Measurements from ENCODE around the gene BICC1. TPM values are rescaled to one million over a fixed set of nuclear protein-coding genes. Genes with fewer than 3 reads are reported as not detected.

BICC1 gene
- total RNA-seq, 1 donor from 2014 or later: 0.41 TPM

- no peak overlapping the region for H3K9ac ChIP-seq
- DNase-seq (ENCODE audit: low spot score): peak; percentile 20
- H3K27me3 ChIP-seq: peaks cover 85% of the 10 kb centered on the region
- no peaks in the 10 kb centered on the region for H3K9me3 ChIP-seq (ENCODE audit: low read depth)
- Mint-ChIP-seq H3K36me3 (no peaks in the 10 kb centered on the region), H3K4me1 (peaks cover 13% of the 10 kb centered on the region), H3K27me3 (ENCODE audit: insufficient read depth, low read depth) (no peaks in the 10 kb centered on the region), H3K9me3 (no peaks in the 10 kb centered on the region), H3K27ac (no peak overlapping the region), H3K4me3 (peak overlapping the region; percentile 89)
- no peaks in the 10 kb centered on the region for H3K79me2 ChIP-seq (ENCODE audit: low read depth)
- peak overlapping the region; percentile 80 for H3K4me2 ChIP-seq
- no peaks in the 10 kb centered on the region for H3K36me3 ChIP-seq
- no peak overlapping the region for H3K27ac ChIP-seq
- TF ChIP-seq EZH2 (IDR thresholded peaks at IDR 0.05): peak; percentile 41
- TF ChIP-seq EZH2phosphoT487 (IDR thresholded peaks at IDR 0.05): no peak
- peak overlapping the region; percentile 88 for H3K4me3 ChIP-seq
- H3K4me1 ChIP-seq: no peaks in the 10 kb centered on the region
- no peak overlapping the region for H2AFZ ChIP-seq (replicated peaks)
- H3F3A ChIP-seq (ENCODE audit: low read depth): peaks cover 5% of the 10 kb centered on the region
- peaks cover 9% of the 10 kb centered on the region for H4K20me1 ChIP-seq (ENCODE audit: low read depth)
These were observed 744 bp upstream of the BICC1 start for GRCh38 chr10:58511765-58512490.

GRCh38 chr10:58513188-58514110 is 777 bp downstream of the BICC1 start:
- Mint-ChIP-seq H3K27ac (no peak overlapping the region), H3K36me3 (no peaks in the 10 kb centered on the region), H3K4me3 (peak overlapping the region; percentile 91), H3K9me3 (no peaks in the 10 kb centered on the region), H3K27me3 (ENCODE audit: insufficient read depth, low read depth) (no peaks in the 10 kb centered on the region), H3K4me1 (peaks cover 13% of the 10 kb centered on the region)
- H3K4me3 ChIP-seq: peak overlapping the region; percentile 88
- no peak overlapping the region for H3K27ac ChIP-seq
- no peaks in the 10 kb centered on the region for H3K79me2 ChIP-seq (ENCODE audit: low read depth)
- peaks cover 5% of the 10 kb centered on the region for H3F3A ChIP-seq (ENCODE audit: low read depth)
- no peaks in the 10 kb centered on the region for H3K36me3 ChIP-seq
- TF ChIP-seq, protein P1, sequence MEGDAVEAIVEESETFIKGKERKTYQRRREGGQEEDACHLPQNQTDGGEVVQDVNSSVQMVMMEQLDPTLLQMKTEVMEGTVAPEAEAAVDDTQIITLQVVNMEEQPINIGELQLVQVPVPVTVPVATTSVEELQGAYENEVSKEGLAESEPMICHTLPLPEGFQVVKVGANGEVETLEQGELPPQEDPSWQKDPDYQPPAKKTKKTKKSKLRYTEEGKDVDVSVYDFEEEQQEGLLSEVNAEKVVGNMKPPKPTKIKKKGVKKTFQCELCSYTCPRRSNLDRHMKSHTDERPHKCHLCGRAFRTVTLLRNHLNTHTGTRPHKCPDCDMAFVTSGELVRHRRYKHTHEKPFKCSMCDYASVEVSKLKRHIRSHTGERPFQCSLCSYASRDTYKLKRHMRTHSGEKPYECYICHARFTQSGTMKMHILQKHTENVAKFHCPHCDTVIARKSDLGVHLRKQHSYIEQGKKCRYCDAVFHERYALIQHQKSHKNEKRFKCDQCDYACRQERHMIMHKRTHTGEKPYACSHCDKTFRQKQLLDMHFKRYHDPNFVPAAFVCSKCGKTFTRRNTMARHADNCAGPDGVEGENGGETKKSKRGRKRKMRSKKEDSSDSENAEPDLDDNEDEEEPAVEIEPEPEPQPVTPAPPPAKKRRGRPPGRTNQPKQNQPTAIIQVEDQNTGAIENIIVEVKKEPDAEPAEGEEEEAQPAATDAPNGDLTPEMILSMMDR (IDR thresholded peaks at IDR 0.05): no peak
- peak; percentile 67 for TF ChIP-seq EZH2 (IDR thresholded peaks at IDR 0.05)
- H3K4me2 ChIP-seq: peak overlapping the region; percentile 99
- H3K9me3 ChIP-seq (ENCODE audit: low read depth): no peaks in the 10 kb centered on the region
- H3K9ac ChIP-seq: no peak overlapping the region
- peaks cover 9% of the 10 kb centered on the region for H4K20me1 ChIP-seq (ENCODE audit: low read depth)
- peaks cover 91% of the 10 kb centered on the region for H3K27me3 ChIP-seq
- H3K4me1 ChIP-seq: no peaks in the 10 kb centered on the region
- peak overlapping the region; percentile 99 for H2AFZ ChIP-seq (replicated peaks)
- DNase-seq (ENCODE audit: low spot score): peak; percentile 73

- Histone ChIP-seq H3K79me2 (ENCODE audit: low read depth) (no peaks in the 10 kb centered on the region), H4K20me1 (ENCODE audit: low read depth) (peaks cover 9% of the 10 kb centered on the region), H3K27me3 (peaks cover 83% of the 10 kb centered on the region), H3K36me3 (no peaks in the 10 kb centered on the region), H3F3A (ENCODE audit: low read depth) (peaks cover 5% of the 10 kb centered on the region), H3K4me1 (no peaks in the 10 kb centered on the region), H3K4me3 (peak overlapping the region; percentile 88), H3K9ac (no peak overlapping the region), H3K9me3 (ENCODE audit: low read depth) (no peaks in the 10 kb centered on the region), H3K4me2 (peak overlapping the region; percentile 99), H2AFZ (replicated peaks) (no peak overlapping the region), H3K27ac (no peak overlapping the region)
- H3K4me1 Mint-ChIP-seq: peaks cover 13% of the 10 kb centered on the region
- TF ChIP-seq EZH2phosphoT487 (IDR thresholded peaks at IDR 0.05) (no peak), EZH2 (IDR thresholded peaks at IDR 0.05) (no peak)
- TF ChIP-seq, protein P1 (IDR thresholded peaks at IDR 0.05): no peak
- no peaks in the 10 kb centered on the region for H3K36me3 Mint-ChIP-seq
- H3K27ac Mint-ChIP-seq: no peak overlapping the region
- no peaks in the 10 kb centered on the region for H3K9me3 Mint-ChIP-seq
- DNase-seq (ENCODE audit: low spot score): no peak
- H3K27me3 Mint-ChIP-seq (ENCODE audit: insufficient read depth, low read depth): no peaks in the 10 kb centered on the region
- peak overlapping the region; percentile 91 for H3K4me3 Mint-ChIP-seq
These were observed 1.6 kb downstream of the BICC1 start for GRCh38 chr10:58514111-58514770.
